ENCODE results near the gene ANXA2.

DNA sequence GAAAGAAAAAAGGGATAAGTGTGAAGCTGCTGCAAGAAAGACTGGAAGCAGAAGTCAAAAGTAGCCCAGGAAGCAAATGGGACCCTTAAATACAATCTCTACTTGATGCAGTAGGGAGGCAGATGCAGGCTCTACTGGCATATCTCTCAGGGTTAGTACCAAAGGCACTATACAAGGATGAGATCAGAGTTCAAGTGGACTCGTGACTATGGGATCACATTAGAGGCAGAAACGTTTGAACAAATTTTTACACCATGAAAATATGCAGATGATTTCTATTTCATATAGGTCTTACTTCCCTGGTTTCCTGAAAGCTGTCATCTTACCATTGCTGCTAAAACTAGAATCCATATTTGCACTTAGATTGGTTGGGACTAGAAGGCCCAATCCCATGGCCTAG is 27.7 kb upstream of the ANXA2 start:
- TF ChIP-seq, protein P1, sequence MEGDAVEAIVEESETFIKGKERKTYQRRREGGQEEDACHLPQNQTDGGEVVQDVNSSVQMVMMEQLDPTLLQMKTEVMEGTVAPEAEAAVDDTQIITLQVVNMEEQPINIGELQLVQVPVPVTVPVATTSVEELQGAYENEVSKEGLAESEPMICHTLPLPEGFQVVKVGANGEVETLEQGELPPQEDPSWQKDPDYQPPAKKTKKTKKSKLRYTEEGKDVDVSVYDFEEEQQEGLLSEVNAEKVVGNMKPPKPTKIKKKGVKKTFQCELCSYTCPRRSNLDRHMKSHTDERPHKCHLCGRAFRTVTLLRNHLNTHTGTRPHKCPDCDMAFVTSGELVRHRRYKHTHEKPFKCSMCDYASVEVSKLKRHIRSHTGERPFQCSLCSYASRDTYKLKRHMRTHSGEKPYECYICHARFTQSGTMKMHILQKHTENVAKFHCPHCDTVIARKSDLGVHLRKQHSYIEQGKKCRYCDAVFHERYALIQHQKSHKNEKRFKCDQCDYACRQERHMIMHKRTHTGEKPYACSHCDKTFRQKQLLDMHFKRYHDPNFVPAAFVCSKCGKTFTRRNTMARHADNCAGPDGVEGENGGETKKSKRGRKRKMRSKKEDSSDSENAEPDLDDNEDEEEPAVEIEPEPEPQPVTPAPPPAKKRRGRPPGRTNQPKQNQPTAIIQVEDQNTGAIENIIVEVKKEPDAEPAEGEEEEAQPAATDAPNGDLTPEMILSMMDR (IDR thresholded peaks at IDR 0.05): no peak
- no peak for TF ChIP-seq TCF7L2 (IDR thresholded peaks at IDR 0.05; ENCODE audit: low read depth, low read length)
- TF ChIP-seq, protein P2, sequence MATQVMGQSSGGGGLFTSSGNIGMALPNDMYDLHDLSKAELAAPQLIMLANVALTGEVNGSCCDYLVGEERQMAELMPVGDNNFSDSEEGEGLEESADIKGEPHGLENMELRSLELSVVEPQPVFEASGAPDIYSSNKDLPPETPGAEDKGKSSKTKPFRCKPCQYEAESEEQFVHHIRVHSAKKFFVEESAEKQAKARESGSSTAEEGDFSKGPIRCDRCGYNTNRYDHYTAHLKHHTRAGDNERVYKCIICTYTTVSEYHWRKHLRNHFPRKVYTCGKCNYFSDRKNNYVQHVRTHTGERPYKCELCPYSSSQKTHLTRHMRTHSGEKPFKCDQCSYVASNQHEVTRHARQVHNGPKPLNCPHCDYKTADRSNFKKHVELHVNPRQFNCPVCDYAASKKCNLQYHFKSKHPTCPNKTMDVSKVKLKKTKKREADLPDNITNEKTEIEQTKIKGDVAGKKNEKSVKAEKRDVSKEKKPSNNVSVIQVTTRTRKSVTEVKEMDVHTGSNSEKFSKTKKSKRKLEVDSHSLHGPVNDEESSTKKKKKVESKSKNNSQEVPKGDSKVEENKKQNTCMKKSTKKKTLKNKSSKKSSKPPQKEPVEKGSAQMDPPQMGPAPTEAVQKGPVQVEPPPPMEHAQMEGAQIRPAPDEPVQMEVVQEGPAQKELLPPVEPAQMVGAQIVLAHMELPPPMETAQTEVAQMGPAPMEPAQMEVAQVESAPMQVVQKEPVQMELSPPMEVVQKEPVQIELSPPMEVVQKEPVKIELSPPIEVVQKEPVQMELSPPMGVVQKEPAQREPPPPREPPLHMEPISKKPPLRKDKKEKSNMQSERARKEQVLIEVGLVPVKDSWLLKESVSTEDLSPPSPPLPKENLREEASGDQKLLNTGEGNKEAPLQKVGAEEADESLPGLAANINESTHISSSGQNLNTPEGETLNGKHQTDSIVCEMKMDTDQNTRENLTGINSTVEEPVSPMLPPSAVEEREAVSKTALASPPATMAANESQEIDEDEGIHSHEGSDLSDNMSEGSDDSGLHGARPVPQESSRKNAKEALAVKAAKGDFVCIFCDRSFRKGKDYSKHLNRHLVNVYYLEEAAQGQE (IDR thresholded peaks at IDR 0.05; ENCODE audit: insufficient read depth in 1 of 2, low read depth in 2 of 2, low read length in 1 of 2): no peak

All from Panc1 (cell line).